Aorta (tissue), 5 donors: Measurements from ENCODE around the gene PTPN13. TPM values are rescaled to one million over a fixed set of nuclear protein-coding genes. Genes with fewer than 3 reads are reported as not detected.
"Not testable (repeated sequence)": the region's sequence is repeated elsewhere in the genome, so short reads cannot be mapped to it uniquely, and the experiment has no call there.

Experiments
- ATAC-seq: fragments of 200-7000 bp; cut with Tn5 transposase; one replicate; pipeline ENCODE4 v1.9.1; 2022; ENCODE audit warnings: moderate library complexity; ENCODE audit not compliant: low FRiP score
- DNase-seq, 2 donors: peaks; one replicate each; pipeline ENCODE4 v3.0.0-alpha.2; 2020
- H3K27ac ChIP-seq, 2 donors: one replicate each; pipeline ENCODE4 v1.5.1; 2013; ENCODE audit warnings: low read length in 2 of 2, mild to moderate bottlenecking in 2 of 2, moderate library complexity in 2 of 2, control low read depth in 1 of 2, inconsistent platforms in 1 of 2, low read depth in 1 of 2
- H3K27me3 ChIP-seq, 2 donors: one replicate each; pipeline ENCODE4 v1.6.1; 2013; ENCODE audit warnings: control low read depth in 1 of 2, low read length in 1 of 2, mild to moderate bottlenecking in 1 of 2, moderate library complexity in 1 of 2; ENCODE audit not compliant: insufficient read depth in 2 of 2, control insufficient read depth in 1 of 2
- H3K36me3 ChIP-seq, 2 donors: one replicate each; pipeline ENCODE4 v1.6.1; 2013; ENCODE audit warnings: control low read depth in 1 of 2, low read length in 1 of 2, mild to moderate bottlenecking in 1 of 2; ENCODE audit not compliant: insufficient read depth in 2 of 2, control insufficient read depth in 1 of 2
- H3K4me1 ChIP-seq, 2 donors: one replicate each; pipeline ENCODE4 v1.6.1; 2013; ENCODE audit warnings: low read length in 2 of 2, control low read depth in 1 of 2, mild to moderate bottlenecking in 1 of 2, moderate library complexity in 1 of 2; ENCODE audit not compliant: insufficient read depth in 2 of 2, control insufficient read depth in 1 of 2
- H3K4me3 ChIP-seq, 2 donors: one replicate each; pipeline ENCODE4 v1.5.1; 2013; ENCODE audit warnings: low read length in 2 of 2, control low read depth in 1 of 2, mild to moderate bottlenecking in 1 of 2
- H3K9me3 ChIP-seq: one replicate; pipeline ENCODE4 v1.6.1; 2013; ENCODE audit warnings: mild to moderate bottlenecking, low read length; ENCODE audit not compliant: control insufficient read depth
- WGBS, 2 donors: extraction: QIAGEN DNeasy Blood & Tissue Kit; methylation state at CpG; one replicate each; pipeline ENCODE4 v1.1.7; 2013; 5-methylcytosine and 5-hydroxymethylcytosine counted together
- intact Hi-C, 2 donors: fragments of 100-400 bp; cut with DNase I; formaldehyde crosslinking; loops; one replicate each; pipeline versions ENCODE4 v1.14.2 to v1.15.0; 2022
- polyA plus RNA-seq, 2 donors: library from polyadenylated mRNA; stranded (reverse); fragments of 200-250 nt; gene quantifications; one replicate each; pipeline ENCODE4 v1.2.3, GENCODE V29; 2013
- total RNA-seq, 2 donors: library from RNA; stranded (reverse); fragmentation: NEBNext Ultra II Directional; extraction: Animal tissue kit (Norgen Biotek cat#: 25700); gene quantifications; one replicate each; pipeline ENCODE4 v1.2.1, GENCODE V29; 2021
- donor health status: healthy with polysubstance abuse.
- donor health status: Bipolar disorder and iron deficiency.
- donor health status: DM: no; HTN: no; CAD: no.
- donor health status: DM: no; HTN: no; CAD: no.
- donor health status: DM: yes; HTN: yes; CAD: no.

PTPN13 gene
- total and polyA plus RNA-seq, 4 donors: 1.4 to 30.1 (median 11.4) TPM

DNA sequence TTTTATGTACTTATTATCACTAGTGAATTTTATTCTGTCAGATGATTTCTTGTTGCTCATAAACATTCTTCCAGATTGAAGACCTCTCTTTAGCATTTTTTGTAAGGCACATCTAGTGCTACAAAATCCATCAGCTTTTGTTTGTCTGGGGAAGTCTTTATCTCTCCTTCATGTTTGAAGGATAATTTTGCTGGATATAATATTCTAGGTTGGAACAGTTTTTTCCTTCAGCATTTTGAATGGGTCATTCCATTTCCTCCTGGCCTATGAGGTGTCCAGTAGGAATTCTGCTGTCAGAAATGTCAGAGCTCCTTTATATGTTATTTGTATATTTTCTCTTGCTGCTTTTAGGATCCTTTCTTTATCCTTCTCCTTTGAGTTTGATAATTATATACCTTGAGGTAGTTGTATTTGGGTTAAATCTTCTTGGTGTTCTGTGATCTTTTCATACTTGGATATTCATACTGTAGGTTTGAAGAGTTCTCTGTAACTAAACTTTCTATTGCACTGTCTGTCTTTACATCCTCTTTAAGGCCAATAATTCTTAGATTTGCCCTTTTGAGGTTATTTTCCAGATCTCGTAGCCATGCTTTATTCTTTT lies 58.3 kb downstream of the PTPN13 start:
- no peak overlapping the region for H3K4me3 ChIP-seq
- no peak for DNase-seq
- 96 to 99% methylated on average over 1 of the region's 1 CpG for WGBS, 2 donors
- intact Hi-C loops: no loop called here
- no peak overlapping the region for H3K27ac ChIP-seq
- H3K27me3 ChIP-seq: no peaks in the 10 kb centered on the region
- ATAC-seq: no peak
- H3K4me1 ChIP-seq: no peaks in the 10 kb centered on the region
- no peaks in the 10 kb centered on the region for H3K36me3 ChIP-seq
- peaks cover 8% of the 10 kb centered on the region for H3K9me3 ChIP-seq

- no peaks in the 10 kb centered on the region for H3K4me1 ChIP-seq
- H3K9me3 ChIP-seq: peaks cover 8% of the 10 kb centered on the region
- H3K36me3 ChIP-seq: no peaks in the 10 kb centered on the region
- WGBS, 2 donors: 78 to 85% methylated on average over 4 of the region's 4 CpGs
- no peaks in the 10 kb centered on the region for H3K27me3 ChIP-seq
- H3K27ac ChIP-seq: no peak overlapping the region
- intact Hi-C loops: no loop called here
- DNase-seq (no peak), ATAC-seq (no peak)
- no peak overlapping the region for H3K4me3 ChIP-seq
Measured at GRCh38 chr4:86653237-86653865, 59.2 kb downstream of the PTPN13 start.

GRCh38 chr4:86656781-86657180 lies 62.7 kb downstream of the PTPN13 start:
- H3K4me3 ChIP-seq, H3K9me3 ChIP-seq, intact Hi-C loops, DNase-seq, ATAC-seq, H3K27ac ChIP-seq, H3K27me3 ChIP-seq, H3K4me1 ChIP-seq, H3K36me3 ChIP-seq: not testable (repeated sequence)
- 96% methylated on average over 10 of the region's 10 CpGs for WGBS, 2 donors

DNA sequence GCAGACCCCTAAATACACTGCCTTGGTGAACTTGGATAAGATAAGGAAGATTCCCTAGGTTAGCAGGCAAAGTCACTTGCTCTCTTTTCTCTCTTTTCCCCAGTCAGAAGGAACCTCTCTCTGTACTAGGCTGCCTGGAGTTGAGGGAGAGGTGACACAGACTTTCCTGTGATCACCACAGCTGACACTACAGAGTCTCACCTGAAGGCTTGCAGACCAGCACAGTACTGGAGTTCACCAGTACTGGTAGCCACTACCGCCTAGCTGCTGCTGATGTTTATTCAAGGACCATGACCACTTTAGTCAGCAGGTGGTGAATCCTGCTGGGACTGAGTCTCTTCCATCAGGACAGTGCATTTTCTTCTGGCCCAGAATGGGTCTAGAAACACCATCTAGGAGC lies 63.3 kb downstream of the PTPN13 start:
- DNase-seq (no peak), ATAC-seq (no peak)
- Histone ChIP-seq H3K36me3 (no peaks in the 10 kb centered on the region), H3K4me3 (no peak overlapping the region), H3K27me3 (no peaks in the 10 kb centered on the region), H3K27ac (no peak overlapping the region), H3K4me1 (no peaks in the 10 kb centered on the region), H3K9me3 (peaks cover 3% of the 10 kb centered on the region)
- intact Hi-C loops: no loop called here
- WGBS, 2 donors: 90 to 97% methylated on average over 1 of the region's 1 CpG

GRCh38 chr4:86657910-86658309 lies 63.8 kb downstream of the PTPN13 start:
- 93 to 96% methylated on average over 3 of the region's 3 CpGs for WGBS, 2 donors
- Histone ChIP-seq H3K4me3 (no peak overlapping the region), H3K36me3 (no peaks in the 10 kb centered on the region), H3K27me3 (no peaks in the 10 kb centered on the region), H3K9me3 (peaks cover 3% of the 10 kb centered on the region), H3K27ac (no peak overlapping the region), H3K4me1 (no peaks in the 10 kb centered on the region)
- ATAC-seq (no peak), DNase-seq (no peak)
- intact Hi-C loops: no loop called here

GRCh38 chr4:86660401-86660800 lies 66.3 kb downstream of the PTPN13 start:
- Histone ChIP-seq H3K4me1 (no peaks in the 10 kb centered on the region), H3K36me3 (no peaks in the 10 kb centered on the region), H3K4me3 (no peak overlapping the region), H3K27me3 (no peaks in the 10 kb centered on the region), H3K9me3 (peaks cover 3% of the 10 kb centered on the region), H3K27ac (no peak overlapping the region)
- 97 to 98% methylated on average over 2 of the region's 2 CpGs for WGBS, 2 donors
- DNase-seq: no peak
- intact Hi-C loops: no loop called here
- ATAC-seq: no peak

DNA sequence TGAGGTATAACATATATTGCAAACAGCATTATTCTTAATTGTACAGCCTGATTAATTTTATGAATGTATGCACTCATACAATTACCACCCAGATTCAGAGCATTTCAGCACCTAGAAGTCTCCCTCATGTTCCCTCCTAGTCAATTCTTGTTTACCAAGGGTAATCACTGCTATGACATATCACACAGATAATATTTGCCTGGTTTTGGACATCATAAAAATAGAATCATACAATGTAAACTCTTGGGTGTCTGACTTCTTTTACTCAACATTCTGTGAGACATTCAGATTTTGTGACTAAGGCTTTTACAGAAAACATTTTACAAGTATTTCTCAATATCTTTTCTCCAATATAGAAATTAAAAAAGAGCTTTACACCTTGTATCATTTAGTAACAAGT lies 66.9 kb downstream of the PTPN13 start:
- Histone ChIP-seq H3K4me3 (no peak overlapping the region), H3K27me3 (no peaks in the 10 kb centered on the region), H3K27ac (no peak overlapping the region), H3K4me1 (no peaks in the 10 kb centered on the region), H3K9me3 (peaks cover 3% of the 10 kb centered on the region), H3K36me3 (no peaks in the 10 kb centered on the region)
- DNase-seq (no peak), ATAC-seq (no peak)
- intact Hi-C loops: no loop called here

- DNase-seq (no peak), ATAC-seq (no peak)
- no peak overlapping the region for H3K27ac ChIP-seq
- WGBS, 2 donors: 94 to 96% methylated on average over 1 of the region's 1 CpG
- no peak overlapping the region for H3K4me3 ChIP-seq
- intact Hi-C loops: no loop called here
- no peaks in the 10 kb centered on the region for H3K36me3 ChIP-seq
- H3K27me3 ChIP-seq: no peaks in the 10 kb centered on the region
- peaks cover 3% of the 10 kb centered on the region for H3K9me3 ChIP-seq
- no peaks in the 10 kb centered on the region for H3K4me1 ChIP-seq
Measured at GRCh38 chr4:86661418-86661817, 67.3 kb downstream of the PTPN13 start.

- no peak for ATAC-seq
- Histone ChIP-seq H3K4me1 (no peaks in the 10 kb centered on the region), H3K9me3 (no peaks in the 10 kb centered on the region), H3K4me3 (no peak overlapping the region), H3K36me3 (no peaks in the 10 kb centered on the region), H3K27ac (no peak overlapping the region), H3K27me3 (no peaks in the 10 kb centered on the region)
- no peak for DNase-seq
- intact Hi-C loops: no loop called here
- WGBS, 2 donors: 97 to 98% methylated on average over 1 of the region's 1 CpG
Measured at GRCh38 chr4:86664959-86665358, 70.8 kb downstream of the PTPN13 start.
